K562 (cell line): Measurements from ENCODE around the gene ZNF521. TPM values are rescaled to one million over a fixed set of nuclear protein-coding genes. Genes with fewer than 3 reads are reported as not detected.

Source experiments
- BMI1 ChIP-seq: fragments of 150-350 bp; IDR thresholded peaks from 2 replicates; pipeline ENCODE4 v1.6.1; 2014; ENCODE audit warnings: low read length
- CC2D1A ChIP-seq: fragments of 450-650 bp; IDR thresholded peaks from 2 replicates; pipeline ENCODE4 v1.6.1; 2017; ENCODE audit warnings: mild to moderate bottlenecking
- ESRRA ChIP-seq: fragments of 450-650 bp; IDR thresholded peaks from 2 replicates; pipeline ENCODE4 v1.6.1; 2014; ENCODE audit warnings: low read depth, mild to moderate bottlenecking, moderate library complexity, borderline replicate concordance
- HNRNPLL ChIP-seq: fragments of 200-400 bp; formaldehyde crosslinking; IDR thresholded peaks from 2 replicates; pipeline ENCODE4 v1.6.1; 2017; ENCODE audit warnings: low read length, low read depth, mild to moderate bottlenecking; ENCODE audit not compliant: poor library complexity, severe bottlenecking
- KLF16 ChIP-seq: IDR thresholded peaks from 2 replicates; pipeline ENCODE4 v1.6.1; 2016; ENCODE audit warnings: antibody characterized with exemption
- MXI1 ChIP-seq: IDR thresholded peaks from 2 replicates; pipeline ENCODE4 v1.6.1; 2011; ENCODE audit warnings: low read depth, mild to moderate bottlenecking, improper control_type of control experiment, low read length
- NR2C2 ChIP-seq, 2 experiments: fragments of 200-800 bp in 1 of 2; sonication (Bioruptor generic) in 1 of 2; sonication (generic) in 1 of 2; formaldehyde crosslinking in 1 of 2; IDR thresholded peaks; 2 replicates each; pipeline versions ENCODE4 v1.6.1 to v1.8.0; 2016 to 2022; ENCODE audit warnings: mild to moderate bottlenecking in 1 of 2, missing compliant biosample characterization in 1 of 2, missing genetic modification characterization in 1 of 2, missing genetic modification reagents in 1 of 2
- NRF1 ChIP-seq, 2 experiments: fragments of 450-650 bp; IDR thresholded peaks in 1 of 2; conservative IDR thresholded peaks in 1 of 2; 2 replicates each; pipeline ENCODE4 v1.6.1; 2014; ENCODE audit warnings: mild to moderate bottlenecking in 2 of 2
- POLR2AphosphoS2 ChIP-seq: IDR thresholded peaks from 2 replicates; pipeline ENCODE4 v1.6.1; 2012; ENCODE audit warnings: low read length, improper control_type of control experiment
- ZEB2 ChIP-seq: fragments of 450-650 bp; IDR thresholded peaks from 2 replicates; pipeline ENCODE4 v1.6.1; 2016
- polyA plus RNA-seq, 8 experiments: library from polyadenylated mRNA; depleted of rRNA in 4 of 8; stranded (reverse) in 5 of 8; unstranded in 3 of 8; fragments of >200 nt; fragmentation: Nextera tagmentation in 2 of 8; fragmentation: Illumina TruSeq in 1 of 8; extraction: Ambion mirVana in 2 of 8; extraction: Trizol in 1 of 8; gene quantifications; 2 replicates each; pipeline versions ENCODE4 v1.2.1 to v1.2.3, GENCODE V29; 2011 to 2014; ENCODE audit warnings: inconsistent platforms in 1 of 8, missing spikeins in 1 of 8
- total RNA-seq, 7 experiments: library from RNA; depleted of rRNA in 6 of 7; stranded (reverse); fragments of >200 nt in 6 of 7; fragmentation: Illumina TruSeq in 2 of 7; extraction: Trizol in 2 of 7; gene quantifications; 2 replicates each; pipeline versions ENCODE4 v1.2.1 to v1.2.3, GENCODE V29; 2011 to 2021; ENCODE audit warnings: low replicate concordance in 1 of 7
- TF ChIP-seq, protein P1 (sequence below): fragments of 450-650 bp; IDR thresholded peaks from 2 replicates; pipeline ENCODE4 v1.6.1; 2014; ENCODE audit warnings: low read depth, mild to moderate bottlenecking, moderate library complexity, borderline replicate concordance
- TF ChIP-seq, protein P2 (sequence below), 2 experiments: fragments of 450-650 bp; IDR thresholded peaks; 2 replicates each; pipeline ENCODE4 v1.6.1; 2016; ENCODE audit warnings: mild to moderate bottlenecking in 2 of 2, borderline replicate concordance in 1 of 2, low read depth in 1 of 2, moderate library complexity in 1 of 2
- TF ChIP-seq, protein P3 (sequence below), 2 experiments: fragments of 450-650 bp; IDR thresholded peaks; 2 replicates each; pipeline ENCODE4 v1.6.1; 2018; ENCODE audit warnings: mild to moderate bottlenecking in 2 of 2, low read depth in 1 of 2; ENCODE audit not compliant: partially characterized antibody in 2 of 2

Gene ZNF521
- total and polyA plus RNA-seq, 9 of the 15 experiments (the other 6 are each of a cell fraction or from before 2014, with no cell fraction given), result 1.2 to 5.8 (median 1.6) TPM

GRCh38 chr18:25351777-25352628, at the start of gene ZNF521 (continued):
- TF ChIP-seq ZEB2 (no peak), BMI1 (no peak), ESRRA (no peak), HNRNPLL (peak; percentile 77), NR2C2 (CRISPR knock-in tag; IDR thresholded peaks at IDR 0.05) (no peak), NR2C2 (tag; IDR thresholded peaks at IDR 0.05) (no peak), CC2D1A (no peak), MXI1 (no peak), KLF16 (no peak), POLR2AphosphoS2 (no peak), NRF1 (conservative IDR thresholded peaks at IDR 0.05 in 1 of 2, IDR thresholded peaks at IDR 0.05 in 1 of 2) (peak in 1 of 2 experiments; percentile 9; a peak in 2 of 4 replicates)
- TF ChIP-seq, protein P1, sequence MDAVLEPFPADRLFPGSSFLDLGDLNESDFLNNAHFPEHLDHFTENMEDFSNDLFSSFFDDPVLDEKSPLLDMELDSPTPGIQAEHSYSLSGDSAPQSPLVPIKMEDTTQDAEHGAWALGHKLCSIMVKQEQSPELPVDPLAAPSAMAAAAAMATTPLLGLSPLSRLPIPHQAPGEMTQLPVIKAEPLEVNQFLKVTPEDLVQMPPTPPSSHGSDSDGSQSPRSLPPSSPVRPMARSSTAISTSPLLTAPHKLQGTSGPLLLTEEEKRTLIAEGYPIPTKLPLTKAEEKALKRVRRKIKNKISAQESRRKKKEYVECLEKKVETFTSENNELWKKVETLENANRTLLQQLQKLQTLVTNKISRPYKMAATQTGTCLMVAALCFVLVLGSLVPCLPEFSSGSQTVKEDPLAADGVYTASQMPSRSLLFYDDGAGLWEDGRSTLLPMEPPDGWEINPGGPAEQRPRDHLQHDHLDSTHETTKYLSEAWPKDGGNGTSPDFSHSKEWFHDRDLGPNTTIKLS, result no peak
- TF ChIP-seq, protein P2, sequence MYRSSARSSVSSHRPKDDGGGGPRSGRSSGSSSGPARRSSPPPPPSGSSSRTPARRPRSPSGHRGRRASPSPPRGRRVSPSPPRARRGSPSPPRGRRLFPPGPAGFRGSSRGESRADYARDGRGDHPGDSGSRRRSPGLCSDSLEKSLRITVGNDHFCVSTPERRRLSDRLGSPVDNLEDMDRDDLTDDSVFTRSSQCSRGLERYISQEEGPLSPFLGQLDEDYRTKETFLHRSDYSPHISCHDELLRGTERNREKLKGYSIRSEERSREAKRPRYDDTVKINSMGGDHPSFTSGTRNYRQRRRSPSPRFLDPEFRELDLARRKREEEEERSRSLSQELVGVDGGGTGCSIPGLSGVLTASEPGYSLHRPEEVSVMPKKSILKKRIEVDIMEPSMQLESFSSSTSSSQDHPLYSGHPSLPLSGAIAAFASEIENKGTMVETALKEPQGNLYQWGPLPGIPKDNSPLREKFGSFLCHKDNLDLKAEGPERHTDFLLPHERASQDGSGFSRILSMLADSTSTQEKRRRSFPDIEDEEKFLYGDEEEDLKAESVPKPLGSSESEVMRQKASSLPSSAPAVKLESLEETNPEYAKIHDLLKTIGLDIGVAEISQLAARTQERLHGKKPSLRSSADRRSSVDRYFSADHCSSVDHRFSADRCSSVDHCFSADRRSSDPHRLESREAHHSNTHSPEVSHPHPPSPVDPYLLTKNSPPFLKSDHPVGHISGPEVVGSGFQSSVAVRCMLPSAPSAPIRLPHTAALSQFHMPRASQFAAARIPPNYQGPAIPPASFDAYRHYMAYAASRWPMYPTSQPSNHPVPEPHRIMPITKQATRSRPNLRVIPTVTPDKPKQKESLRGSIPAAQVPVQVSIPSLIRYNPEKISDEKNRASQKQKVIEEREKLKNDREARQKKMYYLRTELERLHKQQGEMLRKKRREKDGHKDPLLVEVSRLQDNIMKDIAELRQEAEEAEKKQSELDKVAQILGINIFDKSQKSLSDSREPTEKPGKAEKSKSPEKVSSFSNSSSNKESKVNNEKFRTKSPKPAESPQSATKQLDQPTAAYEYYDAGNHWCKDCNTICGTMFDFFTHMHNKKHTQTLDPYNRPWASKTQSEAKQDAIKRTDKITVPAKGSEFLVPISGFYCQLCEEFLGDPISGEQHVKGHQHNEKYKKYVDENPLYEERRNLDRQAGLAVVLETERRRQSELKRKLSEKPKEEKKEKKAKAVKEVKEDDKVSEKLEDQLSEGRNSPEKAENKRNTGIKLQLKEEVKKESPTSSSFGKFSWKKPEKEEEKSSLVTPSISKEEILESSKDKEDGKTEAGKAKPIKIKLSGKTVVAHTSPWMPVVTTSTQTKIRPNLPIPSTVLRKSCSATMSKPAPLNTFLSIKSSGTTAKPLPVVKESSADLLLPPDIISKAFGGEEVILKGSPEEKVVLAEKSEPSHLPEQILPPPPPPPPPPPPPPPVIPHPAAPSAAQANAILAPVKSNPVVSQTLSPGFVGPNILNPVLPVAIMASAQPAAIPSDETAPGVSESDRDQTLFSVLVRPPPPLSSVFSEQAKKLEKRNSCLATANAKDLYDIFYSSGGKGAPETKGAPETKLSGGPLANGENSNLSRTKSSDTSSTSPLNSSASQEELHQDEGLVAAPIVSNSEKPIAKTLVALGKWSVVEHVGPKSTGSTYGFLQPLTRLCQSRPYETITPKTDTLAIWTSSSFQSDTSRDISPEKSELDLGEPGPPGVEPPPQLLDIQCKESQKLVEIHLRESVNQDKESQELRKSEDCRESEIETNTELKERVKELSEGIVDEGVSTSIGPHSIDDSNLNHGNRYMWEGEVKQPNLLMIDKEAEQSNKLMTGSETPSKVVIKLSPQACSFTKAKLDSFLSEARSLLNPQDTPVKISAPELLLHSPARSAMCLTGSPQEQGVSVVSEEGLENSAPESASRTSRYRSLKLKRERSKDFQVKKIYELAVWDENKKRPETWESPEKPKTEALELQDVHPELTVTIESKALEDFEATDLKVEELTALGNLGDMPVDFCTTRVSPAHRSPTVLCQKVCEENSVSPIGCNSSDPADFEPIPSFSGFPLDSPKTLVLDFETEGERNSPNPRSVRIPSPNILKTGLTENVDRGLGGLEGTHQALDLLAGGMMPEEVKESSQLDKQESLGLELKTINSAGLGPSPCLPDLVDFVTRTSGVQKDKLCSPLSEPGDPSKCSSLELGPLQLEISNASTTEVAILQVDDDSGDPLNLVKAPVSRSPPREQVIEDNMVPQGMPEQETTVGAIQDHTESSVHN (IDR thresholded peaks at IDR 0.05; ENCODE audit: borderline replicate concordance in 1 of 2, low read depth in 1 of 2), result no peak
- TF ChIP-seq, protein P3, sequence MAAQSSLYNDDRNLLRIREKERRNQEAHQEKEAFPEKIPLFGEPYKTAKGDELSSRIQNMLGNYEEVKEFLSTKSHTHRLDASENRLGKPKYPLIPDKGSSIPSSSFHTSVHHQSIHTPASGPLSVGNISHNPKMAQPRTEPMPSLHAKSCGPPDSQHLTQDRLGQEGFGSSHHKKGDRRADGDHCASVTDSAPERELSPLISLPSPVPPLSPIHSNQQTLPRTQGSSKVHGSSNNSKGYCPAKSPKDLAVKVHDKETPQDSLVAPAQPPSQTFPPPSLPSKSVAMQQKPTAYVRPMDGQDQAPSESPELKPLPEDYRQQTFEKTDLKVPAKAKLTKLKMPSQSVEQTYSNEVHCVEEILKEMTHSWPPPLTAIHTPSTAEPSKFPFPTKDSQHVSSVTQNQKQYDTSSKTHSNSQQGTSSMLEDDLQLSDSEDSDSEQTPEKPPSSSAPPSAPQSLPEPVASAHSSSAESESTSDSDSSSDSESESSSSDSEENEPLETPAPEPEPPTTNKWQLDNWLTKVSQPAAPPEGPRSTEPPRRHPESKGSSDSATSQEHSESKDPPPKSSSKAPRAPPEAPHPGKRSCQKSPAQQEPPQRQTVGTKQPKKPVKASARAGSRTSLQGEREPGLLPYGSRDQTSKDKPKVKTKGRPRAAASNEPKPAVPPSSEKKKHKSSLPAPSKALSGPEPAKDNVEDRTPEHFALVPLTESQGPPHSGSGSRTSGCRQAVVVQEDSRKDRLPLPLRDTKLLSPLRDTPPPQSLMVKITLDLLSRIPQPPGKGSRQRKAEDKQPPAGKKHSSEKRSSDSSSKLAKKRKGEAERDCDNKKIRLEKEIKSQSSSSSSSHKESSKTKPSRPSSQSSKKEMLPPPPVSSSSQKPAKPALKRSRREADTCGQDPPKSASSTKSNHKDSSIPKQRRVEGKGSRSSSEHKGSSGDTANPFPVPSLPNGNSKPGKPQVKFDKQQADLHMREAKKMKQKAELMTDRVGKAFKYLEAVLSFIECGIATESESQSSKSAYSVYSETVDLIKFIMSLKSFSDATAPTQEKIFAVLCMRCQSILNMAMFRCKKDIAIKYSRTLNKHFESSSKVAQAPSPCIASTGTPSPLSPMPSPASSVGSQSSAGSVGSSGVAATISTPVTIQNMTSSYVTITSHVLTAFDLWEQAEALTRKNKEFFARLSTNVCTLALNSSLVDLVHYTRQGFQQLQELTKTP (IDR thresholded peaks at IDR 0.05; ENCODE audit: low read depth in 1 of 2, partially characterized antibody in 2 of 2), result no peak
